Pancreas (tissue), 10 donors: ENCODE results near the gene DUSP28. TPM values are rescaled to one million over a fixed set of nuclear protein-coding genes. Genes with fewer than 3 reads are reported as not detected.
A peak's percentile ranks its signal among the peaks of the same experiment; 100 is the strongest.
"Not testable (repeated sequence)": the region's sequence is repeated elsewhere in the genome, so short reads cannot be mapped to it uniquely, and the experiment has no call there.

Experiments
- ATAC-seq, 4 donors: fragments of 200-7000 bp; cut with Tn5 transposase; one replicate each; pipeline versions ENCODE4 v1.8.0 to v1.9.1; 2020; ENCODE audit warnings: mild to moderate bottlenecking in 4 of 4, moderate library complexity in 4 of 4
- DNase-seq, 6 donors: peaks; one replicate each; pipeline ENCODE4 v3.0.0-alpha.2; 2020
- FAIRE-seq: peaks from 2 replicates; lab custom pipeline; 2012; peaks lifted over from hg19 to GRCh38; lab: Jason Lieb, UNC
- H3K27ac ChIP-seq, 4 donors: fragments of 200-600 bp; sonication (generic); 1 replicate in 3 of 4; 2 replicates in 1 of 4; pipeline versions ENCODE4 v1.5.0 to v1.8.0; 2020
- H3K27me3 ChIP-seq, 4 donors: fragments of 200-600 bp; one replicate each; pipeline ENCODE4 v1.8.0; 2021
- H3K36me3 ChIP-seq, 3 donors: fragments of 200-600 bp; sonication (generic) in 1 of 3; one replicate each; pipeline versions ENCODE4 v1.5.0 to v1.8.0; 2020 to 2021
- H3K4me1 ChIP-seq, 3 donors: fragments of 200-600 bp; one replicate each; pipeline ENCODE4 v1.8.0; 2021
- H3K4me3 ChIP-seq, 4 donors: fragments of 200-600 bp; sonication (generic) in 2 of 4; one replicate each; pipeline versions ENCODE4 v1.5.0 to v1.8.0; 2020 to 2021
- H3K9me3 ChIP-seq, 4 donors: fragments of 200-600 bp; one replicate each; pipeline ENCODE4 v1.8.0; 2021
- CTCF ChIP-seq, 4 donors: fragments of 200-600 bp; sonication (generic) in 3 of 4; IDR thresholded peaks; one replicate each; pipeline versions ENCODE4 v1.5.0 to v1.8.0; 2021; ENCODE audit warnings: antibody characterized with exemption in 4 of 4
- whole genome bisulfite sequencing, 2 donors: extraction: QIAGEN DNeasy Blood & Tissue Kit; methylation state at CpG; one replicate each; pipeline ENCODE4 v1.1.7; 2013; 5-methylcytosine and 5-hydroxymethylcytosine counted together
- intact Hi-C, 3 donors: fragments of 100-400 bp; cut with DNase I; formaldehyde crosslinking; loops; one replicate each; pipeline versions ENCODE4 v1.11.1 to v1.14.2; 2022
- polyA plus RNA-seq, 2 donors: library from polyadenylated mRNA; stranded (reverse); fragments of 200-250 nt; gene quantifications; one replicate each; pipeline ENCODE4 v1.2.3, GENCODE V29; 2013
- total RNA-seq, 6 donors: library from RNA; stranded (reverse); fragmentation: NEBNext Ultra II Directional in 4 of 6; extraction: Animal tissue kit (Norgen Biotek cat#: 25700) in 4 of 6; gene quantifications; one replicate each; pipeline versions ENCODE4 v1.2.1 to v1.2.4, GENCODE V29; 2021 to 2023
- donor health status: healthy with polysubstance abuse.
- donor health status: DM: no; HTN: no; CAD: no; lungs with moderate emphysema.
- donor health status: DM: no; HTN: no; CAD: no.
- donor health status: control.
- donor health status: control.
- donor health status: Bipolar disorder and iron deficiency.
- donor health status: DM: yes; HTN: yes; CAD: no.
- donor health status: DM: no; HTN: no; CAD: no.
- donor health status: DM: no; HTN: no; CAD: no.
- donor health status: DM: yes; HTN: yes; CAD: no.

Gene DUSP28
- total and polyA plus RNA-seq, 8 donors = 1.6 to 5.0 (median 2.7) TPM

GRCh38 chr2:240530181-240530580, 30.0 kb upstream of the DUSP28 start:
- WGBS, 2 donors = 91 to 98% methylated on average over 7 of the region's 7 CpGs
- no peak for TF ChIP-seq CTCF (IDR thresholded peaks at IDR 0.05)
- ATAC-seq (no peak), FAIRE-seq (no peak), DNase-seq (peak in 1 of 6 donors; percentile 19)
- Histone ChIP-seq H3K36me3 (peaks cover 0 to under 1% (median 0%) of the 10 kb centered on the region in 3 donors), H3K27ac (no peak overlapping the region), H3K9me3 (no peaks in the 10 kb centered on the region), H3K27me3 (no peaks in the 10 kb centered on the region), H3K4me1 (no peaks in the 10 kb centered on the region), H3K4me3 (no peak overlapping the region)
- intact Hi-C loops = no loop called here

- Histone ChIP-seq H3K27me3 (no peaks in the 10 kb centered on the region), H3K4me1 (no peaks in the 10 kb centered on the region), H3K27ac (no peak overlapping the region), H3K9me3 (no peaks in the 10 kb centered on the region), H3K4me3 (no peak overlapping the region), H3K36me3 (no peaks in the 10 kb centered on the region)
- FAIRE-seq (no peak), ATAC-seq (no peak), DNase-seq (no peak)
- TF ChIP-seq CTCF (IDR thresholded peaks at IDR 0.05) = no peak
- intact Hi-C loops = no loop called here
- WGBS, 2 donors = 98 to 99% methylated on average over 5 of the region's 5 CpGs
These were observed 29.1 kb upstream of the DUSP28 start for GRCh38 chr2:240531038-240531437.

- H3K27ac ChIP-seq = no peak overlapping the region
- no peaks in the 10 kb centered on the region for H3K27me3 ChIP-seq
- peaks cover 0 to 5% (median 0%) of the 10 kb centered on the region in 3 donors for H3K36me3 ChIP-seq
- no peaks in the 10 kb centered on the region for H3K4me1 ChIP-seq
- WGBS, 2 donors = 96 to 100% methylated on average over 1 of the region's 1 CpG
- H3K4me3 ChIP-seq = no peak overlapping the region
- intact Hi-C loops = no loop called here
- H3K9me3 ChIP-seq = no peaks in the 10 kb centered on the region
- no peak for TF ChIP-seq CTCF (IDR thresholded peaks at IDR 0.05)
- FAIRE-seq (no peak), ATAC-seq (no peak), DNase-seq (no peak)
These were observed 28.0 kb upstream of the DUSP28 start for GRCh38 chr2:240532031-240532775.

GRCh38 chr2:240538031-240538780, 22.0 kb upstream of the DUSP28 start:
- no peaks in the 10 kb centered on the region for H3K9me3 ChIP-seq
- peak in 1 of 6 donors; percentile 36 for DNase-seq
- no peaks in the 10 kb centered on the region for H3K4me1 ChIP-seq
- no peaks in the 10 kb centered on the region for H3K27me3 ChIP-seq
- 95 to 97% methylated on average over 43 of the region's 43 CpGs for WGBS, 2 donors
- intact Hi-C loops = no loop called here
- no peak overlapping the region for H3K27ac ChIP-seq
- ATAC-seq = no peak
- H3K4me3 ChIP-seq = no peak overlapping the region
- H3K36me3 ChIP-seq = peaks cover 0 to 10% (median 0%) of the 10 kb centered on the region in 3 donors
- TF ChIP-seq CTCF (IDR thresholded peaks at IDR 0.05) = no peak
- no peak for FAIRE-seq

- ATAC-seq, H3K4me1 ChIP-seq, H3K27ac ChIP-seq, intact Hi-C loops, H3K27me3 ChIP-seq, FAIRE-seq, H3K36me3 ChIP-seq, H3K4me3 ChIP-seq, H3K9me3 ChIP-seq: not testable (repeated sequence)
- peak in 1 of 6 donors; percentile 14 for DNase-seq
- WGBS, 2 donors = 98% methylated on average over 17 of the region's 17 CpGs
These were observed 21.1 kb upstream of the DUSP28 start for GRCh38 chr2:240539101-240539500.
